Aorta (tissue), 5 donors: ENCODE data around the gene VEGFA. TPM values are rescaled to one million over a fixed set of nuclear protein-coding genes. Genes with fewer than 3 reads are reported as not detected.
A peak's percentile ranks its signal among the peaks of the same experiment; 100 is the strongest.

ENCODE experiments used
- ATAC-seq: fragments of 200-7000 bp; cut with Tn5 transposase; one replicate; pipeline ENCODE4 v1.9.1; 2022; ENCODE audit warnings: moderate library complexity; ENCODE audit not compliant: low FRiP score
- DNase-seq, 2 donors: peaks; one replicate each; pipeline ENCODE4 v3.0.0-alpha.2; 2020
- H3K27ac ChIP-seq, 2 donors: one replicate each; pipeline ENCODE4 v1.5.1; 2013; ENCODE audit warnings: low read length in 2 of 2, mild to moderate bottlenecking in 2 of 2, moderate library complexity in 2 of 2, control low read depth in 1 of 2, inconsistent platforms in 1 of 2, low read depth in 1 of 2
- H3K27me3 ChIP-seq, 2 donors: one replicate each; pipeline ENCODE4 v1.6.1; 2013; ENCODE audit warnings: control low read depth in 1 of 2, low read length in 1 of 2, mild to moderate bottlenecking in 1 of 2, moderate library complexity in 1 of 2; ENCODE audit not compliant: insufficient read depth in 2 of 2, control insufficient read depth in 1 of 2
- H3K36me3 ChIP-seq, 2 donors: one replicate each; pipeline ENCODE4 v1.6.1; 2013; ENCODE audit warnings: control low read depth in 1 of 2, low read length in 1 of 2, mild to moderate bottlenecking in 1 of 2; ENCODE audit not compliant: insufficient read depth in 2 of 2, control insufficient read depth in 1 of 2
- H3K4me1 ChIP-seq, 2 donors: one replicate each; pipeline ENCODE4 v1.6.1; 2013; ENCODE audit warnings: low read length in 2 of 2, control low read depth in 1 of 2, mild to moderate bottlenecking in 1 of 2, moderate library complexity in 1 of 2; ENCODE audit not compliant: insufficient read depth in 2 of 2, control insufficient read depth in 1 of 2
- H3K4me3 ChIP-seq, 2 donors: one replicate each; pipeline ENCODE4 v1.5.1; 2013; ENCODE audit warnings: low read length in 2 of 2, control low read depth in 1 of 2, mild to moderate bottlenecking in 1 of 2
- H3K9me3 ChIP-seq: one replicate; pipeline ENCODE4 v1.6.1; 2013; ENCODE audit warnings: mild to moderate bottlenecking, low read length; ENCODE audit not compliant: control insufficient read depth
- WGBS, 2 donors: extraction: QIAGEN DNeasy Blood & Tissue Kit; methylation state at CpG; one replicate each; pipeline ENCODE4 v1.1.7; 2013; 5-methylcytosine and 5-hydroxymethylcytosine counted together
- intact Hi-C, 2 donors: fragments of 100-400 bp; cut with DNase I; formaldehyde crosslinking; loops; one replicate each; pipeline versions ENCODE4 v1.14.2 to v1.15.0; 2022
- polyA plus RNA-seq, 2 donors: library from polyadenylated mRNA; stranded (reverse); fragments of 200-250 nt; gene quantifications; one replicate each; pipeline ENCODE4 v1.2.3, GENCODE V29; 2013
- total RNA-seq, 2 donors: library from RNA; stranded (reverse); fragmentation: NEBNext Ultra II Directional; extraction: Animal tissue kit (Norgen Biotek cat#: 25700); gene quantifications; one replicate each; pipeline ENCODE4 v1.2.1, GENCODE V29; 2021
- donor health status: healthy with polysubstance abuse.
- donor health status: Bipolar disorder and iron deficiency.
- donor health status: DM: no; HTN: no; CAD: no.
- donor health status: DM: no; HTN: no; CAD: no.
- donor health status: DM: yes; HTN: yes; CAD: no.

The VEGFA gene
- total and polyA plus RNA-seq, 4 donors, result 7.6 to 247 (median 57.6) TPM

DNA sequence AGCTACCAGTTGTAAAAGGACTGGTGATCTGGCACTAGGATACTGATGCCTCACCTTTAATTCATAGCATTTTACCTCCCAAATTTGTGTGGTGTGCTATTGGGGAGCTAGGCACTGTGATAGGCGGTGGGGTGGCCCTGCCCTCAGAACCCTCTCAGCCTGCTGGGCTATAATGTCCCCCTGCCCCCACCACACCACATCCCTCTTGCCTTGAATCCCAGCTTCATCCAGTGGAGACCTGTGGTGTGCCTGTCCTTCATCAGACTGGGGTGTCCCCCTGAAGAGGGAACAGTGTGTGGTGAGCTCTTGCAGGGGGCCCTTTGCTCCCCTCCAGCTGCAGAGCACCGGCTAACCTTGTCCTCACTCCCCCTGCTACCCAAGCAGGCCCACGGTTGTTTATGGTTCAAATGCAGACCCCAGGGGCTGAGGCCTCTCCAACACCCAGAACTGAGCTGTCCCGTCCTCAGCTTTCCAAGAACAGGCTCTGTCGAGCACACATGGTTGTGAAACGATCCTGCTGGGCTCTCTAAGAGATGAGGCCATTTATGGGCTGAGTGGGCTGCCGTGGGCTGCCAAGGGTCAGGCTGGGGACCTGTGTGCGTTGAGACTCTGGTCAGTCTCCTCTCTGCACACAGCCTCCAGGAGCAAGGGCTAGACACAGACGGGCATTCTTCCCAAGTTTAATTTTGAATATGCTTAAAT, 26.9 kb upstream of the VEGFA start:
- no peak for DNase-seq
- Histone ChIP-seq H3K9me3 (no peaks in the 10 kb centered on the region), H3K27ac (no peak overlapping the region), H3K27me3 (no peaks in the 10 kb centered on the region), H3K36me3 (no peaks in the 10 kb centered on the region), H3K4me1 (no peaks in the 10 kb centered on the region), H3K4me3 (no peak overlapping the region)
- 75 to 81% methylated on average over 9 of the region's 9 CpGs for WGBS, 2 donors
- intact Hi-C loops, result no loop called here
- ATAC-seq, result peak; percentile 53

DNA sequence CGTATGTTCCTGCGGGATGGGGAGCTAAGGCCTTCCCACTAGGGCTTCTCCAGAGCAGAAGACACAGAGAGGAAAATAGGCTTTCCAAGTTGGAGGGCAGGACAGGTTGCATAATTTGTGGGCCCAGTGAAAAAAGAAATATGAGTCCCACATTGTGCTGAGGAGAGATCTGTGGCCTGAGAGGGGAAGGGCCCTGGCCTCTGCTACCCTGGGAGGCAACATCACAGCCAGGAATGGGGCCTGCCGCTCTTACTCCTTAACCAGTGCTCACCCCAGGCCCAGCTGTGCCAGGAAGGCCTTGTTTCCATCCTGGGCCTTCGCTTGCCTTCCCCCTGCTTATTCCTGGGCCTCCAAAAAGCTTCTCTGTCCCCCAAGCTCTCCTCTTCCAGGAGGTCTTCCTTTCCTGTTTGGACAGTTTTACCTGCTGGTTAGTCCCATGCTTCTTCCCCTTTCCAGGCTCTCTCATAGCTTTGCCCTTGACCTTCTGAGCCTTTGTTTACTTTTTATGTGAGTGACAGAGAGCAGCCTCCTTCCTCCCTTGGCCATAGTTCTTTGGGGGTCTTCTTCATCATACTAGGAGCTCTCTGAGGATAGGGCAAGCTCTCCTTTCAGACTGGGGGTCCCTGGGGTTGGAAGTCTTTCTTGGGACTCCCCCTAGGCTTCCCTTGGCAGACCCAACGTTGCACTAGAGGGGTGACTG, 26.2 kb upstream of the VEGFA start:
- no peak overlapping the region for H3K27ac ChIP-seq
- 85 to 88% methylated on average over 5 of the region's 5 CpGs for WGBS, 2 donors
- H3K9me3 ChIP-seq, result no peaks in the 10 kb centered on the region
- no peak overlapping the region for H3K4me3 ChIP-seq
- H3K36me3 ChIP-seq, result no peaks in the 10 kb centered on the region
- no peaks in the 10 kb centered on the region for H3K27me3 ChIP-seq
- ATAC-seq, result peak; percentile 64
- no peaks in the 10 kb centered on the region for H3K4me1 ChIP-seq
- DNase-seq, result no peak
- intact Hi-C loops, result no loop called here

DNA sequence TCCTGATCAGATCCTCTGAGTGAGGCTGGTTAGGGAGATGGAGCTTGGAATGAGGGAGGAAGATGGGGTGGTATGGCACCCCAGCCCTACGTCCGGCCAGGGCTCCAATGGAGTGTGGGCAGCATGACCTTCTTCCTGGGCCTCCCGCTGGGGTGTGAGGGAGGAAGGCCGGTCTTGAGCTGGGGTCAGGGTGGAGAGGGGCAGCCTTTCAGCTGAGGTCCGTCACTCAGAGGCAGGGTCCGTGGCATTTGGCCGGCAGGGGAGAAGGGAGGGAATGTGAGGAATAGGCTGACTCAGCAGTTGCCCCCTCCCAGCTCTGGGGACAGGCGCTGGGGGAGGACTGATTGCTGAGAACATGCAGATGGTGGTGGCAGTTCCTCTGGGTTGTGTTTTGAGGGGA, 25.5 kb upstream of the VEGFA start:
- Histone ChIP-seq H3K27ac (no peak overlapping the region), H3K36me3 (no peaks in the 10 kb centered on the region), H3K27me3 (no peaks in the 10 kb centered on the region), H3K4me1 (no peaks in the 10 kb centered on the region), H3K9me3 (no peaks in the 10 kb centered on the region), H3K4me3 (no peak overlapping the region)
- DNase-seq (no peak), ATAC-seq (no peak)
- WGBS, 2 donors, result 90% methylated on average over 8 of the region's 8 CpGs
- intact Hi-C loops, result no loop called here

DNA sequence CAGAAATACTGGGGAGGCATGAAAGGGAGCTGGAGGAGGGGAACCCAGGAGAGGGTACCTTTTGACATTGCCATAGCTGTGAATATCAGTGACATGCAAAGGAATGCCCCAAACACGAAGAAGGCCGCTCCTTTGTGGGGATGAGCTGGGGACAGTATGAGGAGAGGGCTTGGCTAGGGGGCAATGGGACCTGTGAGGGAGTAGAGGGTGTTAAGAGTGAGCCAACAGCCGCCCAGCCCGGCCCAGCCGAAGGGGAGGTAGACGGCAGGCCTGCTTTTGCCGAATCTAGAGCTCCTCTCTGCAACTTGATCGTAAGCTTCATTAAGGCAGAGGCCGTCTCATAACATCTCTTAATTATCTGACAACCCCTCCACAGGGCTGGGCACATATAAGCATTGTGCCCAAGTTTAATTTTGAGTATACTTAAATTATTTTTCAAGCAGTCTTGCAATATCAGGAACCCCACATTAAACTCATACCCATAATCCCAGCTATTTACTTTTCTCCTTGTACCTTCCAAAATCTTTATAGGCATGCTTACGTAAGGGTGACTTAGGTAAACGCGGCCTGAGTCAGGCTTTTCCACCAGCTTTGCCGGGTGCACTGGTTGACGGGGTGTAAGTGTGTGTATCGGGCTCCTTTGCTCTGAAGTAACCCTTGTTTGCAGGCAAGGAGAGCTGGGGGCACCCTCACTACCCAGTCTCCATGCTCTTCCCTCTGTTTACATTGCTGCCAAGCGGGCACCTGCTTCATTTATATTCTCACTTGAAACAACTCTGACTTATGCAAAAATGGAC, 24.9 kb upstream of the VEGFA start:
- ATAC-seq, result no peak
- H3K27me3 ChIP-seq, result no peaks in the 10 kb centered on the region

GRCh38 chr6:43746071-43746470, 23.9 kb upstream of the VEGFA start:
- no peaks in the 10 kb centered on the region for H3K36me3 ChIP-seq
- no peaks in the 10 kb centered on the region for H3K9me3 ChIP-seq
- ATAC-seq (no peak), DNase-seq (peak in 1 of 2 donors; percentile 8)
- H3K27ac ChIP-seq, result no peak overlapping the region
- no peaks in the 10 kb centered on the region for H3K4me1 ChIP-seq
- WGBS, 2 donors, result 91 to 95% methylated on average over 2 of the region's 2 CpGs
- H3K4me3 ChIP-seq, result no peak overlapping the region
- no peaks in the 10 kb centered on the region for H3K27me3 ChIP-seq
- intact Hi-C loops, result no loop called here

More for the DNA sequence above, 24.9 kb upstream of the VEGFA start:
- peak in 1 of 2 donors; percentile 48 for DNase-seq
- Histone ChIP-seq H3K9me3 (no peaks in the 10 kb centered on the region), H3K4me1 (no peaks in the 10 kb centered on the region), H3K27ac (no peak overlapping the region), H3K36me3 (no peaks in the 10 kb centered on the region), H3K4me3 (no peak overlapping the region)
- intact Hi-C loops, result no loop called here
- WGBS, 2 donors, result 86 to 94% methylated on average over 16 of the region's 16 CpGs

DNA sequence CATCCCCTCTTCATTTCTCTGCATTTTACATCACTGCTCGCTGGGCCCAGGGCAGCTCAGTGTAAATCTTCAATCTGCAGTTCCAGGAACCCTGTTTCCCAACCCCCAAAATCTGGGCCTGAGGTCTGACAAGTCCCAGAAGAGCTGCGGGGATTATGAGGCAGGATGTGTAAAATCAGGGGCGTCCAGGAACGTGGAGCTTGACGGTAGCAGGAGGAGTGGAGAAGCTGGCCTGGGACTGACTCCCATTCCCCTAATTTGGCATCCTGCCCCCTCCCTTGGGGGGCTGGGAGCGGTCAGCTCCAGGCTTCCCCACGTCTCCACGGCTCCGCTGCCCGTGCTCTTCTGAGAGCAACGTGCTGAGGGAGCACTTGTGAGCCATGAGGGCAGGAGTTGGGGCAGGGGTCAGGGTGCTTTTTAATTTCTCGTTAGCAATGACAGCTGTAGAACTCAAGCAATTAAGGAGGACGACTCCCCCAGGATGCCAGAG, 23.4 kb upstream of the VEGFA start:
- no peak overlapping the region for H3K4me3 ChIP-seq
- peak; percentile 32 for ATAC-seq
- H3K27me3 ChIP-seq, result no peaks in the 10 kb centered on the region
- no peak overlapping the region for H3K27ac ChIP-seq
- DNase-seq, result peak in 1 of 2 donors; percentile 64
- H3K4me1 ChIP-seq, result no peaks in the 10 kb centered on the region
- 41 to 43% methylated on average over 13 of the region's 13 CpGs for WGBS, 2 donors
- H3K36me3 ChIP-seq, result no peaks in the 10 kb centered on the region
- intact Hi-C loops, result no loop called here
- no peaks in the 10 kb centered on the region for H3K9me3 ChIP-seq

DNA sequence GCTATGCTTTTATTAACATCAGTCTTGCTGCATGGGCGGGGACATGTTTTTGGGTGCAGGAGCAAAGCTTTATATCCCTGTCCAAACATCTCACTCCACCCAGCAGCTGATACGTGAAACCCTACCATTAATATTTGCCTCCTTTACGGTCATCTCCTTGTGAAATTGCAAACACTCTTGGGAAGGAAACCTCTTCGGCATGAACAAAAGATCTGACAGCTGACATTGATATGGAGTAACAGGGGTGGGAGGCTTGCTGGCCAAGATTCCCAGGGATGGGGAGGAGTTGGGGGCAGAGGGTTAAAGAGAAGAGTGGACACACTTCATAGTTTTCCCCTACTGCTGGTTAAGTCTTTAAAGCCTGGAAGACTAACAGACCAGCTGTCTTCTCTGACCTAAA, 22.2 kb upstream of the VEGFA start:
- no peaks in the 10 kb centered on the region for H3K9me3 ChIP-seq
- ATAC-seq (no peak), DNase-seq (no peak)
- no peaks in the 10 kb centered on the region for H3K36me3 ChIP-seq
- intact Hi-C loops, result no loop called here
- no peaks in the 10 kb centered on the region for H3K27me3 ChIP-seq
- no peak overlapping the region for H3K4me3 ChIP-seq
- whole genome bisulfite sequencing, 2 donors, result 88 to 93% methylated on average over 4 of the region's 4 CpGs
- no peak overlapping the region for H3K27ac ChIP-seq
- no peaks in the 10 kb centered on the region for H3K4me1 ChIP-seq

GRCh38 chr6:43748765-43749164, 21.2 kb upstream of the VEGFA start:
- H3K36me3 ChIP-seq, result no peaks in the 10 kb centered on the region
- intact Hi-C loops, result no loop called here
- no peaks in the 10 kb centered on the region for H3K27me3 ChIP-seq
- ATAC-seq, result no peak
- H3K27ac ChIP-seq, result no peak overlapping the region
- 89 to 94% methylated on average over 2 of the region's 2 CpGs for WGBS, 2 donors
- no peak overlapping the region for H3K4me3 ChIP-seq
- no peak for DNase-seq
- no peaks in the 10 kb centered on the region for H3K9me3 ChIP-seq
- no peaks in the 10 kb centered on the region for H3K4me1 ChIP-seq
